SK-N-SH (cell line): ENCODE measurements around the gene C12orf56. TPM values are rescaled to one million over a fixed set of nuclear protein-coding genes. Genes with fewer than 3 reads are reported as not detected.

Experiments used
- CTCF ChIA-PET: fragments of 300-600, 350-600 bp; formaldehyde crosslinking; extraction: SDS; loops from one replicate; lab custom pipeline; 2021; lab: Yijun Ruan, JAX
- POLR2A ChIA-PET: fragments of 350-600 bp; sonication (Branson Sonifier 250); formaldehyde crosslinking; extraction: SDS; loops from one replicate; lab custom pipeline; 2020; ENCODE audit warnings: antibody characterized with exemption, inconsistent platforms; lab: Yijun Ruan, JAX
- DNase-seq: peaks from one replicate; pipeline ENCODE4 v3.0.0; 2012
- H2AFZ ChIP-seq: fragments of 200-600 bp; sonication (generic); 2 replicates; pipeline ENCODE4 v1.8.1; 2016; ENCODE audit warnings: antibody characterized with exemption, mild to moderate bottlenecking, low read depth
- H3F3A ChIP-seq: fragments of 200-600 bp; sonication (generic); replicated peaks from 2 replicates; pipeline ENCODE3; 2016; ENCODE audit warnings: antibody characterized with exemption, mild to moderate bottlenecking; ENCODE audit not compliant: insufficient read depth
- H3K27ac ChIP-seq, 2 experiments: fragments of 200-500 bp in 1 of 2; fragments of 200-600 bp in 1 of 2; sonication (Bioruptor generic) in 1 of 2; sonication (generic), shearing (Covaris generic) in 1 of 2; 2 replicates each; pipeline versions ENCODE4 v1.5.1 to v1.6.1; 2014 to 2016; ENCODE audit warnings: low read depth in 2 of 2, inconsistent platforms in 1 of 2, low read length in 1 of 2, mild to moderate bottlenecking in 1 of 2, mixed read lengths in 1 of 2
- H3K27me3 ChIP-seq: fragments of 200-600 bp; sonication (generic), shearing (Covaris generic); 2 replicates; pipeline ENCODE4 v1.6.1; 2016; ENCODE audit warnings: mixed run types; ENCODE audit not compliant: insufficient read depth
- H3K36me3 ChIP-seq, 2 experiments: fragments of 200-500 bp in 1 of 2; fragments of 200-600 bp in 1 of 2; sonication (Bioruptor generic) in 1 of 2; sonication (generic) in 1 of 2; replicated peaks in 1 of 2; 2 replicates each; pipeline versions ENCODE3 to v1.5.1; 2014 to 2016; ENCODE audit warnings: low read length in 1 of 2, mild to moderate bottlenecking in 1 of 2; ENCODE audit not compliant: insufficient read depth in 2 of 2, control insufficient read depth in 1 of 2
- H3K4me1 ChIP-seq, 2 experiments: fragments of 200-500 bp in 1 of 2; fragments of 200-600 bp in 1 of 2; sonication (Bioruptor generic) in 1 of 2; sonication (generic), shearing (Covaris generic) in 1 of 2; 2 replicates each; pipeline versions ENCODE4 v1.5.1 to v1.6.1; 2014 to 2016; ENCODE audit warnings: low read depth in 1 of 2, low read length in 1 of 2, mixed run types in 1 of 2; ENCODE audit not compliant: insufficient read depth in 2 of 2, control insufficient read depth in 1 of 2
- H3K4me2 ChIP-seq: fragments of 200-600 bp; sonication (generic), shearing (Covaris generic); 2 replicates; pipeline ENCODE4 v1.6.1; 2017; ENCODE audit warnings: mixed run types
- H3K4me3 ChIP-seq, 2 experiments: fragments of 200-500 bp in 1 of 2; fragments of 200-600 bp in 1 of 2; sonication (Bioruptor generic) in 1 of 2; sonication (generic), shearing (Covaris generic) in 1 of 2; 2 replicates each; pipeline versions ENCODE4 v1.5.1 to v1.8.1; 2014 to 2016; ENCODE audit warnings: low read depth in 2 of 2, inconsistent platforms in 1 of 2, low read length in 1 of 2, mild to moderate bottlenecking in 1 of 2, mixed read lengths in 1 of 2, moderate library complexity in 1 of 2
- H3K79me2 ChIP-seq: fragments of 200-600 bp; sonication (generic); 2 replicates; pipeline ENCODE4 v1.8.1; 2017; ENCODE audit warnings: mild to moderate bottlenecking; ENCODE audit not compliant: insufficient read depth
- H3K9ac ChIP-seq: fragments of 200-600 bp; sonication (generic); 2 replicates; pipeline ENCODE4 v1.6.1; 2017; ENCODE audit warnings: mixed run types
- H3K9me2 ChIP-seq: fragments of 200-600 bp; sonication (generic); 2 replicates; pipeline ENCODE4 v1.6.1; 2017; ENCODE audit warnings: mixed run types
- H3K9me3 ChIP-seq: fragments of 200-600 bp; sonication (generic); 2 replicates; pipeline ENCODE4 v1.6.1; 2017; ENCODE audit warnings: mixed run types, mild to moderate bottlenecking, moderate library complexity
- H4K20me1 ChIP-seq: fragments of 200-600 bp; sonication (generic); 2 replicates; pipeline ENCODE4 v1.6.1; 2017; ENCODE audit warnings: mild to moderate bottlenecking, mixed run types; ENCODE audit not compliant: insufficient read depth
- ELF1 ChIP-seq: IDR thresholded peaks from 2 replicates; pipeline ENCODE4 v1.4.0; 2012
- FOSL2 ChIP-seq: IDR thresholded peaks from 2 replicates; pipeline ENCODE4 v1.4.0; 2012; ENCODE audit warnings: low read depth, mild to moderate bottlenecking, moderate library complexity, borderline replicate concordance
- IRF3 ChIP-seq: fragments of 150-350 bp; IDR thresholded peaks from 2 replicates; pipeline ENCODE4 v1.6.1; 2016; ENCODE audit warnings: mild to moderate bottlenecking, low read depth, low read length
- NFIC ChIP-seq: IDR thresholded peaks from 2 replicates; pipeline ENCODE4 v1.4.0; 2012; ENCODE audit warnings: borderline replicate concordance
- USF2 ChIP-seq: fragments of 150-350 bp; IDR thresholded peaks from 2 replicates; pipeline ENCODE4 v1.6.1; 2017; ENCODE audit warnings: antibody characterized with exemption, low read length, low read depth, borderline replicate concordance
- polyA plus RNA-seq, 3 experiments: library from polyadenylated mRNA; depleted of rRNA; stranded (reverse); fragments of >200 nt; gene quantifications; 2 replicates each; pipeline ENCODE4 v1.2.3, GENCODE V29; 2012
- small RNA-seq, 7 experiments: library from RNA; depleted of rRNA; stranded (forward); fragments of <200 nt; gene quantifications; one replicate each; pipeline ENCODE3, GENCODE V24; 2012

The C12orf56 gene
- polyA plus RNA-seq, 1 of the 3 experiments (the other 2 are of a cell fraction) = not detected

- Histone ChIP-seq H3K9ac (no peak overlapping the region), H3K27me3 (no peaks in the 10 kb centered on the region), H3K27ac (no peak overlapping the region), H3K9me3 (no peaks in the 10 kb centered on the region), H3K4me3 (no peak overlapping the region), H2AFZ (no peak overlapping the region), H3K9me2 (no peaks in the 10 kb centered on the region), H3F3A (no peaks in the 10 kb centered on the region), H3K79me2 (peaks cover 7% of the 10 kb centered on the region), H3K4me2 (no peak overlapping the region), H3K4me1 (peaks cover 5 to 6% of the 10 kb centered on the region in 2 experiments; a peak in 3 of 4 replicates), H3K36me3 (peaks cover 14 to 27% of the 10 kb centered on the region in 2 experiments), H4K20me1 (no peaks in the 10 kb centered on the region)
- no peak for TF ChIP-seq USF2
- TF ChIP-seq FOSL2 = no peak
- no peak for TF ChIP-seq NFIC
- TF ChIP-seq IRF3 = no peak
- TF ChIP-seq ELF1 = no peak
- DNase-seq = no peak
- CTCF ChIA-PET = interaction anchor here (1.4 kb wide), 1 partner anchor 35 kb away, joined by 3 read pairs; no protein-coding TSS in a partner anchor
- POLR2A ChIA-PET = no interaction called here
These were observed 174.3 kb downstream of the C12orf56 start for GRCh38 chr12:64216239-64216638.

Small RNA genes within 50 kb of the gene (small RNA-seq; reads per million reads assigned to genes)
- gene RF01210 (0 reads per million in 7 experiments), gene RNU5A-7P (0 reads per million in 7 experiments)

Other genes starting within 250 kb of the C12orf56 start
- gene KICS2, start 168.5 kb downstream of the C12orf56 start, polyA plus RNA-seq (2012; rRNA removed) = 3.7 and 4.1 TPM in 2 replicates
- 25.6 and 42.3 TPM in 2 replicates for gene XPOT, start 13.6 kb upstream of the C12orf56 start, polyA plus RNA-seq (2012; rRNA removed)
- 8.2 and 11.5 TPM in 2 replicates for gene TBK1, start 61.4 kb upstream of the C12orf56 start, polyA plus RNA-seq (2012; rRNA removed)
- 11.1 and 15.0 TPM in 2 replicates for gene RASSF3, start 219.7 kb upstream of the C12orf56 start, polyA plus RNA-seq (2012; rRNA removed)